Neural cell (in vitro differentiated cells): ENCODE results near the gene EGLN1.

Source experiments
- CTCF ChIP-seq: fragments of 450-650 bp; IDR thresholded peaks from 2 replicates; pipeline ENCODE4 v1.5.1; 2014; ENCODE audit warnings: antibody characterized with exemption, mild to moderate bottlenecking, moderate library complexity; ENCODE audit not compliant: poor library complexity, severe bottlenecking
- EP300 ChIP-seq: fragments of 450-650 bp; conservative IDR thresholded peaks from 2 replicates; pipeline ENCODE4 v1.6.1; 2014; ENCODE audit warnings: antibody characterized with exemption, mild to moderate bottlenecking, moderate library complexity; ENCODE audit not compliant: poor library complexity, severe bottlenecking
- EZH2 ChIP-seq: fragments of 200-600, 300-800 bp; shearing (Covaris generic), sonication (generic); IDR thresholded peaks from 2 replicates; pipeline ENCODE4 v1.6.1; 2014; ENCODE audit warnings: antibody characterized with exemption, low read length, borderline replicate concordance, mild to moderate bottlenecking; ENCODE audit not compliant: insufficient read depth, poor library complexity, severe bottlenecking
- POLR2AphosphoS5 ChIP-seq: IDR thresholded peaks from 2 replicates; pipeline ENCODE4 v1.6.1; 2012
- RAD21 ChIP-seq: fragments of 450-650 bp; conservative IDR thresholded peaks from 2 replicates; pipeline ENCODE4 v1.6.1; 2014; ENCODE audit warnings: antibody characterized with exemption, mild to moderate bottlenecking, moderate library complexity
- REST ChIP-seq: IDR thresholded peaks from 2 replicates; pipeline ENCODE4 v1.6.1; 2012; ENCODE audit warnings: borderline replicate concordance
- TAF1 ChIP-seq: IDR thresholded peaks from 2 replicates; pipeline ENCODE4 v1.6.1; 2012; ENCODE audit warnings: low read depth

GRCh38 chr1:231353086-231353485 lies 69.0 kb downstream of the EGLN1 start:
- TF ChIP-seq CTCF (no peak), EZH2 (no peak), TAF1 (no peak), POLR2AphosphoS5 (no peak), EP300 (no peak), REST (no peak), RAD21 (no peak)
